Activated CD4-positive, alpha-beta memory T cell treated with anti-CD3 and anti-CD28 coated beads for 36 hours (primary cell): Measurements from ENCODE around the gene UGT2B7. TPM values are rescaled to one million over a fixed set of nuclear protein-coding genes. Genes with fewer than 3 reads are reported as not detected.

Source experiments
- CTCF ChIA-PET: fragments of 350-600 bp; sonication (Branson Sonifier 250); formaldehyde crosslinking; loops from one replicate; lab custom pipeline; 2021; ENCODE audit warnings: antibody characterized with exemption, inconsistent platforms; lab: Charles Lee
- POLR2A ChIA-PET: fragments of 350-600 bp; sonication (Branson Sonifier 250); formaldehyde crosslinking; loops from one replicate; lab custom pipeline; 2021; ENCODE audit warnings: antibody characterized with exemption; lab: Charles Lee
- DNase-seq: peaks from one replicate; pipeline ENCODE4 v3.0.0-alpha.2; 2020
- H3K27ac Mint-ChIP-seq: one replicate; pipeline ENCODE4 v1.8.0; 2021; ENCODE audit warnings: mixed read lengths
- H3K27me3 Mint-ChIP-seq: one replicate; pipeline ENCODE4 v1.8.0; 2021; ENCODE audit warnings: mixed read lengths
- H3K36me3 Mint-ChIP-seq: one replicate; pipeline ENCODE4 v1.8.0; 2021; ENCODE audit warnings: mixed read lengths
- H3K4me1 Mint-ChIP-seq: one replicate; pipeline ENCODE4 v1.8.0; 2021; ENCODE audit warnings: low read depth, mixed read lengths
- H3K4me3 Mint-ChIP-seq: one replicate; pipeline ENCODE4 v1.8.0; 2021; ENCODE audit warnings: mild to moderate bottlenecking, mixed read lengths
- H3K9me3 Mint-ChIP-seq: one replicate; pipeline ENCODE4 v1.8.0; 2021; ENCODE audit warnings: mixed read lengths
- intact Hi-C: fragments of 100-400 bp; cut with micrococcal nuclease; formaldehyde crosslinking; loops from one replicate; pipeline ENCODE4 v1.15.1; 2023
- total RNA-seq, 2 experiments: library from RNA; stranded (reverse); gene quantifications; one replicate each; pipeline ENCODE4 v1.2.3, GENCODE V29; 2021

The UGT2B7 gene
- total RNA-seq, 2 experiments from 2014 or later = not detected

DNA sequence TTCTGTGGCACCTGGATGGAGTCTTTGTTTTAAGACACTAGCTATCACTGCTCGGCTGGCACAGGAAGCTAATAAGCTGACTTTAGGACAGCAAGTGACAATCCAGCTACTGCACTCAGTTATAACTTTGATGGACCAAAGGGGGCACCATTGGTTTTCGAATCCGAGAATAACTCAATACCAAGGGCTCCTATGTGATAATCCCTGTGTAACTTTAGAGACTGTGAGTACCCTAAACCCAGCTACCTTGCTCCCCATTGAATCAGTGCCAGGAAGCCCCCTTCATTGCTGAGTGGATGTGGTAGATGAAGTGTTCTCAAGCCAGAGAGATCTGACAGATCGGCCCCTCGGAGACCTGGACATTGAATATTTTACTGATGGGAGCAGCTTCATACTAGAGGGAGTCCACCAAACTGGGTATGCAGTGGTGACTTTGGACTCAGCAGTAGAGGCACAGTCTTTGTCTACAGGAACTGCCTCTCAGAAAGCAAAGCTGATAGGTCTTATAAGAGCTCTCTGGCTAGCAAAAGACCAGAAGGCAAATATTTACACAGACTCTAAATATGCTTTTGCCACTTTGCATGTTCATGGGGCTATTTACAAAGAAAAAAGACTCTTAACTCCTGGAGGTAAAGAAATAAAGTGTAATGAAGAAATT, 35.5 kb upstream of the UGT2B7 start:
- Mint-ChIP-seq H3K27me3 (no peaks in the 10 kb centered on the region), H3K4me3 (no peak overlapping the region), H3K9me3 (peaks cover 4% of the 10 kb centered on the region), H3K27ac (no peak overlapping the region), H3K4me1 (no peaks in the 10 kb centered on the region), H3K36me3 (no peaks in the 10 kb centered on the region)
- no peak for DNase-seq
- ChIA-PET POLR2A (no interaction called here), CTCF (no interaction called here)
- intact Hi-C loops = no loop called here

DNA sequence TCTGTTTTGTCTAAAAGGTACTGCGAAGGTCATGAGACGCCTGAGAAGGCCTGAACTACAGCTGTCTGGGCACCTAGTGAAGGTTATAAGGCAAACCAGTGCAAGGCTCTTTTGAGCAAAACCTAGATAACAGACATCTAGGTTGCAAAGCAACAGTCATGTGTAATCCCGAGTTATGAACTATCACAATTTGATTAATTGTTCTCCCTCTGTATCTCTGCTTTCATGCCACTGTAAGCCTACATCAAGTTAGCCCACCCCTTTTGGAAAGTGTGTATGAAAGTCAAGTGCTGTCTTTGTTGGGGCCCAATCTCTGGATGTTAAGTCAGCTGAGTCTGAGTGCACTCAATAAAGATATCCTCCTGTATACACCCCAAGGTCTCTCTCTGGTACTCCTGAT, 31.9 kb upstream of the UGT2B7 start:
- H3K9me3 Mint-ChIP-seq = peaks cover 4% of the 10 kb centered on the region
- POLR2A ChIA-PET = no interaction called here

DNA sequence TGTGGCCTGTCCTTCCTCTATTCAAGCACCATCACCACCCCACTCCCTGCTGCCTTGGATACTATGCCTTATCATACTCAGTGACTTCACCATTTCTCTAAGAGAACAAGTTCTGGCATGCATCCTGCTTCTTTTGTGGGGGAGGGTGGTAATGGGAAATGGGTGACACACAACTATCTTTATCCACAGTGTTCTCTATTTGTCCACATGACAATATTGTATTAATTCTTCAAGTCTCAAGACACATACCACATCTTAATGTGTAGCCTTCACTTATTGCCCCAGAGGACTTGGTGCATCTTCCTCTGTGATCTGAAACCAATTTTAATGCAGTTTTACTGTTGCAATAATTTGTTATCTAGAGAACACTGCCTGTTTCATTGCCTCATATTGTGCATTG, 29.3 kb upstream of the UGT2B7 start:
- DNase-seq = no peak
- no peaks in the 10 kb centered on the region for H3K4me1 Mint-ChIP-seq
- no peaks in the 10 kb centered on the region for H3K36me3 Mint-ChIP-seq
- H3K27ac Mint-ChIP-seq = no peak overlapping the region
- POLR2A ChIA-PET = no interaction called here
- no peaks in the 10 kb centered on the region for H3K27me3 Mint-ChIP-seq
- CTCF ChIA-PET = no interaction called here
- H3K4me3 Mint-ChIP-seq = no peak overlapping the region
- peaks cover 4% of the 10 kb centered on the region for H3K9me3 Mint-ChIP-seq
- intact Hi-C loops = no loop called here

More for the DNA sequence above, 31.9 kb upstream of the UGT2B7 start:
- H3K27me3 Mint-ChIP-seq = no peaks in the 10 kb centered on the region
- no peak overlapping the region for H3K27ac Mint-ChIP-seq
- no peak overlapping the region for H3K4me3 Mint-ChIP-seq
- no peak for DNase-seq
- CTCF ChIA-PET = no interaction called here
- no peaks in the 10 kb centered on the region for H3K4me1 Mint-ChIP-seq
- intact Hi-C loops = no loop called here
- H3K36me3 Mint-ChIP-seq = no peaks in the 10 kb centered on the region

DNA sequence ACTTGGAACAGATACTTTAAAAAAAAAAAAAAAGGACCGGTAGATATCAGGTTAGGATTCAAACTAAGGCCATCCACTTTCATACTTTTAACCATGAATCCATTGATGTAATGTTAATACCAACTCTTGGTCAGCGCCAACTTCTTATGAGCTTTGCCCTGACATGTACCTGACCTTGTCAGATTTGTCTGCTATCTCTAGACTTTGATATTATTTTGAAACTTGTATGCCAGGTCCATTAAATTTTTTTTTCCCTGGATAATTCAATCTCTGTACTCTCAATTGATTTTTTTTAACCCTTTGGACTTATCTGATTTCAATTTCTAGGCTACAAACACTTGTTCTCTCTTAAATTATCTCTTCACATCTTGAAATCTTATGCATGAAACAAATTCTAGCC, 27.2 kb upstream of the UGT2B7 start:
- Mint-ChIP-seq H3K36me3 (no peaks in the 10 kb centered on the region), H3K9me3 (no peaks in the 10 kb centered on the region), H3K4me1 (no peaks in the 10 kb centered on the region), H3K27me3 (no peaks in the 10 kb centered on the region), H3K27ac (no peak overlapping the region), H3K4me3 (no peak overlapping the region)
- DNase-seq = no peak
- POLR2A ChIA-PET = no interaction called here
- CTCF ChIA-PET = no interaction called here
- intact Hi-C loops = no loop called here

DNA sequence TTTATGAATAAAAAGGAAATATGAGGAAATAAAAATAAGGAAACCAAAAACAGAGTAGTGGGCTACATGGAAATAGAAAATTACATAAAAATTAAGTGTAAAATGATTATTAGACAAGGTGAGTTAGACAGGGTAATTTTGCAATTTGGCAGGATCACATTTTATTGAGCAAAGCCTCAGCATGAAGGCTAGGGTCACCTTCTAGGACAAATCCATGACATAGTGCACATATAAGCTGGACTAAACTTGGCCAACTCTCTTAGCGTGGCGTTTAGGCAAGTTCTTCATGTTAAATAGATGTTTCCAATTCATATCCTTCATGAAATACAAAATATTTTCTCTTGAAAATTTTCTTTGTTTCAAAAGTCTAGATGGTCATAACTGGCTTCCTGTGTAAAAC, 25.7 kb upstream of the UGT2B7 start:
- no peaks in the 10 kb centered on the region for H3K9me3 Mint-ChIP-seq
- CTCF ChIA-PET = no interaction called here

DNA sequence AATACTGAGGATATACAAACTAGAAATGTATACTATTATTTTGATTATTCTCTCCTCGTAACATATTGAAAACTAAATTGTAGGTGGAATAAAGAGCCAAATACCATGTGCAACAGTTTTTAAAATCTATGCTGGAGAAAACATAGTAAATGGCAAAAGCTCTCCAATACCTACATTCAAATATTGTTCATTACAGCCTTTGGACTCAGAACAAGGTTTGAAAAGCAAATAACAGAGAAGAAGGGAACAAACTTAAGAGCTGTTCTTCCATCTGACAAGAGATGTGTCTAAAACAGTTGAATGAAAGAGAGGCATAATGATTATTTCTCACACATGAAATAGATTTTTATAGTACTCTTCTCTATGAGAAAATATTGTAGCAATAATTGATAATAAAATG, 25.0 kb upstream of the UGT2B7 start:
- intact Hi-C loops = no loop called here
- H3K4me1 Mint-ChIP-seq = no peaks in the 10 kb centered on the region
- ChIA-PET POLR2A (no interaction called here), CTCF (no interaction called here)
- no peak overlapping the region for H3K27ac Mint-ChIP-seq
- H3K9me3 Mint-ChIP-seq = no peaks in the 10 kb centered on the region
- H3K36me3 Mint-ChIP-seq = no peaks in the 10 kb centered on the region
- no peak for DNase-seq
- no peak overlapping the region for H3K4me3 Mint-ChIP-seq
- no peaks in the 10 kb centered on the region for H3K27me3 Mint-ChIP-seq

More for the DNA sequence above, 25.7 kb upstream of the UGT2B7 start:
- intact Hi-C loops = no loop called here
- no peaks in the 10 kb centered on the region for H3K27me3 Mint-ChIP-seq
- POLR2A ChIA-PET = no interaction called here
- no peaks in the 10 kb centered on the region for H3K4me1 Mint-ChIP-seq
- no peak overlapping the region for H3K27ac Mint-ChIP-seq
- DNase-seq = no peak
- no peaks in the 10 kb centered on the region for H3K36me3 Mint-ChIP-seq
- H3K4me3 Mint-ChIP-seq = no peak overlapping the region

DNA sequence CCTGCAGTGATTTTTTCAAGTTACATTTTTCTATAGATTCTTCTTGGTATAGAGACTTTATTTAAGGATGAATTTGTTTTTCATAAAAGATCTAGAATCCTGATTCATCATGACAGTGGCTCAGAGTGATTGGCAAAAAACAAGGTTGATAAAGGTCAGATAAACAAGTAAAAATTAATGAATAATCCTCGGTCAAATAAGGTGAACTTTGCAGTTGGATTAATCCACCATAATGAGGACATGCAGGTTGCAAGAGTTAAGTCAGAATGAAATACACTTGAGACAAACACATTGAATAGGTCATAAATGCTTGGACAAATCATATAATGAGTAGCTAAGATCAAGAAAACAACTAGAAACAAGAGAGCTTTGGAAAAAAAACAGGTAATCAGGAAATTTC, 22.9 kb upstream of the UGT2B7 start:
- H3K9me3 Mint-ChIP-seq = no peaks in the 10 kb centered on the region
- no peaks in the 10 kb centered on the region for H3K36me3 Mint-ChIP-seq
- no peak overlapping the region for H3K4me3 Mint-ChIP-seq
- POLR2A ChIA-PET = no interaction called here
- H3K4me1 Mint-ChIP-seq = no peaks in the 10 kb centered on the region
- no peak overlapping the region for H3K27ac Mint-ChIP-seq
- intact Hi-C loops = no loop called here
- H3K27me3 Mint-ChIP-seq = no peaks in the 10 kb centered on the region
- DNase-seq = no peak
- CTCF ChIA-PET = no interaction called here

DNA sequence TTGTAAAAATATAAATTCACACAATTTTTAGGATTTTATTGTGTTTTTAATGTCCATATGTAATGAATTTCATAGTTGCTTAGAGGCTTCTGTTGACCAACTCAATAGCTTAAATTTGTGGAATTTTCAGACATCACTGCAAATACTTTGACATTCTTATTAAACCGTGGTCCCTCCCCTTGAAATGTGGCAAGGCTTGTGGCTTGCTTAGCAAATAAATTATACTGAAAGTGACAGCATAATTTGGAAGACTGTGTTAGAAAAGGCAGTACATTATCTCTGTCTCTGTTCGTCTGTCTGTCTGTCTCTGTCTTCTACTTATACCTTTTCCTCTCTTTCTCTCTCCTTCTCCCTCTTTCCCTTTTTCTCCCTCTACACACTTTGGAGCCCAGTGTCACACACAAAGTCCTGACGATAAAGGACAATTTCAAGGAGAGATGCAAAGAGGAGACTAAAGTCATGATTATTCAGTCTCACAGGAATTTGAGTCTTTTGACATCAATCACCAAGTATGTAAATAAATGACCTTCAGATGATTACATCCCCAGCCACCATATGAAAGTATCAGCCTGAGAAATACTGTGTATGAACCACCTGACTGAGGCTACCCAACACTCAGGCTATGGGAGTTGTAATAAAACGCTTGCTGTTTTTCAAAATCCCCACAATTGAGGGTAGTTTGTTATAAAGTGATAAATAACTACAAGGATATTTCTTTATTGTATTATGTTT, 21.0 kb upstream of the UGT2B7 start:
- ChIA-PET CTCF (no interaction called here), POLR2A (no interaction called here)
- Mint-ChIP-seq H3K4me3 (no peak overlapping the region), H3K27ac (no peak overlapping the region), H3K9me3 (no peaks in the 10 kb centered on the region), H3K36me3 (no peaks in the 10 kb centered on the region), H3K27me3 (no peaks in the 10 kb centered on the region), H3K4me1 (no peaks in the 10 kb centered on the region)
- DNase-seq = no peak
- intact Hi-C loops = no loop called here

DNA sequence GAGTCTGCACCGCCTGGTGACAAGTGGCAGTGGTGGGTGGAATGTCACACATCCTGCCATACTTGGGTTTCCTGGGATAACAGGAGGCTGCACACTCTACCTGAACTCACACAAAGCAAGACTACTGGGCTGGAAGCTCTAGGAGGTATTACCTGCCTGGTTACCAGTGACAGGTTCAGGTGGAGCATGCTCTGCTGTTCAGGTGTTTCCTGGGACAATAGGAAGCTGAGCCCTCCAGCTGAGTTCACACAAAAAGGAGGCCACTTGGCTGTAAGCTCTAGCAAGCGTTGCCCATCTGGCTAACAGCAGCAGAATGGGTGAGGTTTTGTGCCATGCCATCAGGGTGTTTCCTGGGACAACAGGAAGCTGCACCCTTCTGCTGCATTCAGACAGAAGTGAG, 17.4 kb upstream of the UGT2B7 start:
- Mint-ChIP-seq H3K36me3 (no peaks in the 10 kb centered on the region), H3K27ac (no peak overlapping the region), H3K27me3 (no peaks in the 10 kb centered on the region), H3K4me1 (no peaks in the 10 kb centered on the region), H3K4me3 (no peak overlapping the region), H3K9me3 (no peaks in the 10 kb centered on the region)
- intact Hi-C loops = no loop called here
- POLR2A ChIA-PET = no interaction called here
- CTCF ChIA-PET = no interaction called here
- no peak for DNase-seq

DNA sequence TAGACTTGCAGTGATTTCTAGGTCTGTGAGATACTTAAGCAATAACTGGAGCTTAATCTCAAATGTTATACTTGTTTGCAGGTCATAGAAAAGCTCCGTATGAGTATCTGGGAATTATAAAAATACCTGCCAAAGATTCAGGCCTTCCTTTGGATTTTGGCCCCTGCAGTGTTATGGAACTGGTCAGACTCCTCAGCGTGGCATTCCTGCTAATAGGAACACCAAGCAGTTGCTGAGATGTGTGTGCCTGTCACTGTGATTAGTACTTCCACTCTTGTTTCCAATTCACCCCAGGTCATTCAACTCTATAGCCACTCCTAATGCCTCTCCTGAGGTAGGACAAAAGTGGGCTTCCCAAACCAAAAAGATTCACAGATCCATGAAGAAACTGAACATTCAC, 7.8 kb upstream of the UGT2B7 start:
- Mint-ChIP-seq H3K4me1 (no peaks in the 10 kb centered on the region), H3K27ac (no peak overlapping the region), H3K36me3 (no peaks in the 10 kb centered on the region), H3K4me3 (no peak overlapping the region), H3K9me3 (peaks cover 7% of the 10 kb centered on the region), H3K27me3 (no peaks in the 10 kb centered on the region)
- intact Hi-C loops = no loop called here
- DNase-seq = no peak
- ChIA-PET CTCF (no interaction called here), POLR2A (no interaction called here)

DNA sequence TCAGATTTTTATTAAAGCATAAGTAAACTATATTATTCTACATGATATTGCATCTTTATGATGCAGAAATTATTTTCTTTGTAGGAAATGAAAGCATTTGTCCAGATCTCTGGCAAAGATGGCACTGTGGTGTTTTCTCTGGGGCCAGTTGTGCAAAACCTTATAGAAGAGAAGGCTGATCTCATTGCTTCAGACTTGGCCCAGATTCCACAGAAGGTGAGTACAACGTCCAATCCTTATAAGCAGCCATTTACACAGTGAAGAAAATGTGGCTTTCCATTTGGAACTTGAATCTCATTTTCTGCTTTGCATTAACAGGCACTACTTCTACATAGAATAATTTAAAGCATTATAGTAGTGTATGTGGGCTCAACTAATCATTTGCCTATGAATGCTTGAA, 6.9 kb upstream of the UGT2B7 start:
- Mint-ChIP-seq H3K36me3 (no peaks in the 10 kb centered on the region), H3K9me3 (peaks cover 7% of the 10 kb centered on the region), H3K4me1 (no peaks in the 10 kb centered on the region), H3K27ac (no peak overlapping the region), H3K4me3 (no peak overlapping the region), H3K27me3 (no peaks in the 10 kb centered on the region)
- DNase-seq = no peak
- CTCF ChIA-PET = no interaction called here
- POLR2A ChIA-PET = no interaction called here
- intact Hi-C loops = no loop called here

DNA sequence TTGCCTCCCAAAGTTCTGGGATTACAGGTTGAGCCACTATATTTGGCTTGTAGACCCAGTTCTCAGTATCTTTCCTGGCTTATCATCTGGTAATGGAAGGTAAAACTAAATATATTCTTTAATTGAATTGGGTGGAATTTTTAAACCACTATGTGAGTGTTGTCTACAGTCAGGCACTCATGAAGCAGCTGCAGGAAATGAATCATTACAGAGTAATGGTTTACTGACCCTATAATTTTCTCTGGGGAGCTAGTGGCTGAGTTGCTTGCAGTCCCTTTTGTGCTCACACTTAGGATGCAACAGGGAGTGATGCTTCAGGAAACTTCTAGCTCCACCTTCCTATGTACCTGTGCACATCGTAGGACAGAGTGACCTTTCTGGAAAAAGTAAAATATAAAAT, 4.1 kb upstream of the UGT2B7 start:
- H3K4me1 Mint-ChIP-seq = no peaks in the 10 kb centered on the region
- intact Hi-C loops = no loop called here

DNA sequence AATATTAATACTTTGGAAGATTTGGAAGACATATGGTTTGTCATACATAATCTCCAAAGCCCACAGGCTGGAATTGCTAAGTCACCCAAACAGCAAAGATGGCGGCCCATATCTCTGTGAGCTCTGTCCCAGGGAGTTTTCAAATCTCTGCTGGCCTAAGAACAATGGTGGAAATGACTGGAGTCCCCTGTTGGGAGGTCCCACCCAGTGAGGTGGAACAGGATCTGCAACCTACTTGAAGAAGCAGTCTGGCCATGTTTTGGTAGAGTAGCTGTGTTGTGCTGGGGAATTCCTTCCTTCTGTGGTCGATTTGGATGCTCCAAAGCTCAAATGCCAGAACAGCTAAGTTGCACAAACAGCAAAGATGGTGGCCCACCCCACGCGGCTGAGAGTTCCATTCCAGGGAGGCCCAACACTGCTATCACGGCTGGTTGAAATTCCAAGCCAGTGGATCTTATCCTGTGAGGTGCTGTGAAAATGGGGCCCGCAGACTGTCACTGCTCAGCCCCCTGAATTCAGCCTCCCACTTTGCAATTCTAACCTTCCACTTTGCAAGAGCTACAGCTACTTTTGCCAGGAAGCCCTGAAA, 3.2 kb upstream of the UGT2B7 start:
- ChIA-PET POLR2A (no interaction called here), CTCF (no interaction called here)
- no peaks in the 10 kb centered on the region for H3K36me3 Mint-ChIP-seq
- no peak overlapping the region for H3K27ac Mint-ChIP-seq
- DNase-seq = no peak
- H3K9me3 Mint-ChIP-seq = peaks cover 6% of the 10 kb centered on the region
- H3K4me3 Mint-ChIP-seq = no peak overlapping the region
- H3K27me3 Mint-ChIP-seq = no peaks in the 10 kb centered on the region
- intact Hi-C loops = no loop called here
- no peaks in the 10 kb centered on the region for H3K4me1 Mint-ChIP-seq

More for the DNA sequence above, 4.1 kb upstream of the UGT2B7 start:
- H3K4me3 Mint-ChIP-seq = no peak overlapping the region
- no peaks in the 10 kb centered on the region for H3K36me3 Mint-ChIP-seq
- ChIA-PET POLR2A (no interaction called here), CTCF (no interaction called here)
- no peak overlapping the region for H3K27ac Mint-ChIP-seq
- peaks cover 7% of the 10 kb centered on the region for H3K9me3 Mint-ChIP-seq
- no peak for DNase-seq
- no peaks in the 10 kb centered on the region for H3K27me3 Mint-ChIP-seq
